ENCODE measurements around the gene OXGR1.

GRCh38 chr13:97020689-97021240 lies 26.5 kb upstream of the OXGR1 start:
- TF ChIP-seq RCOR1 (conservative IDR thresholded peaks at IDR 0.05; ENCODE audit: low read depth, low read length) (no peak), EED (IDR thresholded peaks at IDR 0.05; ENCODE audit: low read depth) (no peak), ZBTB33 (IDR thresholded peaks at IDR 0.05) (no peak), POLR2AphosphoS5 (IDR thresholded peaks at IDR 0.05; ENCODE audit: low read length) (no peak), NRF1 (conservative IDR thresholded peaks at IDR 0.05; ENCODE audit: low read depth, low read length) (no peak), CREM (IDR thresholded peaks at IDR 0.05; ENCODE audit: low read depth) (no peak), NBN (IDR thresholded peaks at IDR 0.05) (no peak), POLR2A (IDR thresholded peaks at IDR 0.05; ENCODE audit: low read depth, low read length) (no peak), STAT1 (conservative IDR thresholded peaks at IDR 0.05) (no peak), TCF12 (IDR thresholded peaks at IDR 0.05; ENCODE audit: low read depth, low read length) (no peak)
- TF ChIP-seq, protein P1, sequence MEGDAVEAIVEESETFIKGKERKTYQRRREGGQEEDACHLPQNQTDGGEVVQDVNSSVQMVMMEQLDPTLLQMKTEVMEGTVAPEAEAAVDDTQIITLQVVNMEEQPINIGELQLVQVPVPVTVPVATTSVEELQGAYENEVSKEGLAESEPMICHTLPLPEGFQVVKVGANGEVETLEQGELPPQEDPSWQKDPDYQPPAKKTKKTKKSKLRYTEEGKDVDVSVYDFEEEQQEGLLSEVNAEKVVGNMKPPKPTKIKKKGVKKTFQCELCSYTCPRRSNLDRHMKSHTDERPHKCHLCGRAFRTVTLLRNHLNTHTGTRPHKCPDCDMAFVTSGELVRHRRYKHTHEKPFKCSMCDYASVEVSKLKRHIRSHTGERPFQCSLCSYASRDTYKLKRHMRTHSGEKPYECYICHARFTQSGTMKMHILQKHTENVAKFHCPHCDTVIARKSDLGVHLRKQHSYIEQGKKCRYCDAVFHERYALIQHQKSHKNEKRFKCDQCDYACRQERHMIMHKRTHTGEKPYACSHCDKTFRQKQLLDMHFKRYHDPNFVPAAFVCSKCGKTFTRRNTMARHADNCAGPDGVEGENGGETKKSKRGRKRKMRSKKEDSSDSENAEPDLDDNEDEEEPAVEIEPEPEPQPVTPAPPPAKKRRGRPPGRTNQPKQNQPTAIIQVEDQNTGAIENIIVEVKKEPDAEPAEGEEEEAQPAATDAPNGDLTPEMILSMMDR (IDR thresholded peaks at IDR 0.05 in 2 of 3, conservative IDR thresholded peaks at IDR 0.05 in 1 of 3; ENCODE audit: control insufficient read depth in 2 of 3, extremely low read depth in 1 of 3, insufficient read depth in 1 of 3, low read depth in 3 of 3, low read length in 3 of 3), result no peak
- TF ChIP-seq, protein P2, sequence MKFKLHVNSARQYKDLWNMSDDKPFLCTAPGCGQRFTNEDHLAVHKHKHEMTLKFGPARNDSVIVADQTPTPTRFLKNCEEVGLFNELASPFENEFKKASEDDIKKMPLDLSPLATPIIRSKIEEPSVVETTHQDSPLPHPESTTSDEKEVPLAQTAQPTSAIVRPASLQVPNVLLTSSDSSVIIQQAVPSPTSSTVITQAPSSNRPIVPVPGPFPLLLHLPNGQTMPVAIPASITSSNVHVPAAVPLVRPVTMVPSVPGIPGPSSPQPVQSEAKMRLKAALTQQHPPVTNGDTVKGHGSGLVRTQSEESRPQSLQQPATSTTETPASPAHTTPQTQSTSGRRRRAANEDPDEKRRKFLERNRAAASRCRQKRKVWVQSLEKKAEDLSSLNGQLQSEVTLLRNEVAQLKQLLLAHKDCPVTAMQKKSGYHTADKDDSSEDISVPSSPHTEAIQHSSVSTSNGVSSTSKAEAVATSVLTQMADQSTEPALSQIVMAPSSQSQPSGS (IDR thresholded peaks at IDR 0.05; ENCODE audit: low read length), result no peak
